ENCODE results near the gene INTS4. TPM values are rescaled to one million over a fixed set of nuclear protein-coding genes. Genes with fewer than 3 reads are reported as not detected.

Gene INTS4
- total and polyA plus RNA-seq, 2 of the 4 experiments (the other 2 are of a cell fraction) = 24.0 to 52.5 TPM

GRCh38 chr11:77999446-78000030 is 5.1 kb upstream of the INTS4 start:
- Histone ChIP-seq H2BK5ac (ENCODE audit: low read depth, low read length, poor library complexity, severe bottlenecking) (no peak overlapping the region), H2BK120ac (ENCODE audit: low read depth, low read length) (no peak overlapping the region), H3K18ac (ENCODE audit: low read depth, low read length) (no peak overlapping the region), H4K8ac (ENCODE audit: low read depth in 2 of 2, low read length in 2 of 2) (no peak overlapping the region), H3K27ac (ENCODE audit: insufficient read depth, low read length) (no peak overlapping the region), H3K9me1 (ENCODE audit: insufficient read depth, low read length) (no peaks in the 10 kb centered on the region; the same call in 1 of the 2 replicates), H2AK9ac (replicated peaks; ENCODE audit: low read depth, low read length, poor library complexity) (no peak overlapping the region), H2BK20ac (ENCODE audit: low read depth, low read length) (no peak overlapping the region), H3K56ac (ENCODE audit: extremely low read depth, insufficient read depth, low read length) (no peak overlapping the region), H3K9ac (ENCODE audit: low read depth, low read length) (no peak overlapping the region), H3K4me3 (ENCODE audit: insufficient read depth, low read depth, low read length) (no peak overlapping the region), H3K9me3 (ENCODE audit: control insufficient read depth, insufficient read depth, low read length) (no peaks in the 10 kb centered on the region), H4K91ac (ENCODE audit: insufficient read depth, low read depth, low read length) (no peak overlapping the region), H3K23ac (ENCODE audit: low read depth, low read length) (no peak overlapping the region), H2AFZ (replicated peaks; ENCODE audit: low read length, poor library complexity) (no peak overlapping the region), H3K4me2 (ENCODE audit: low read depth, low read length) (no peak overlapping the region), H2AK5ac (ENCODE audit: low read depth, low read length) (no peak overlapping the region), H3K4ac (ENCODE audit: low read depth, low read length) (no peak overlapping the region), H3K4me1 (ENCODE audit: control insufficient read depth, insufficient read depth, low read length) (peaks cover 2% of the 10 kb centered on the region; the same call in 1 of the 2 replicates), H3K14ac (replicated peaks; ENCODE audit: low read depth, low read length) (no peak overlapping the region), H4K20me1 (ENCODE audit: insufficient read depth, low read length) (no peaks in the 10 kb centered on the region), H3K27me3 (ENCODE audit: control insufficient read depth, insufficient read depth, low read length) (peaks cover 5% of the 10 kb centered on the region), H3K36me3 (ENCODE audit: control insufficient read depth, insufficient read depth, low read length) (no peaks in the 10 kb centered on the region), H4K5ac (ENCODE audit: low read depth, low read length) (no peak overlapping the region), H2BK15ac (ENCODE audit: low read depth, low read length) (no peak overlapping the region), H3K79me1 (ENCODE audit: low read depth in 1 of 2, low read length in 2 of 2) (no peaks in the 10 kb centered on the region)
- DNase-seq = no peak
- intact Hi-C loops (cut with micrococcal nuclease) (loop anchor here (1.0 to 10.0 kb wide), 3 partner anchors 47 to 565 kb away; no protein-coding TSS in a partner anchor), in situ Hi-C loops (cut with MboI; ENCODE audit: low sequenced_read_pairs) (loop anchor here (10.0 kb wide), 1 partner anchor 225 kb away; no protein-coding TSS in a partner anchor), dilution Hi-C loops (cut with HindIII; ENCODE audit: low sequenced_read_pairs, unreplicated experiment) (no loop called here)
- no CpG with 5 or more reads among the region's 1 CpG for WGBS, 2 experiments (ENCODE audit: extremely low coverage in 2 of 2, insufficient read length in 1 of 2)
- BruUV-seq (replicated peaks) = no TSS peak
- ATAC-seq (ENCODE audit: low read depth) = no peak
- POLR2A ChIA-PET (ENCODE audit: unreplicated experiment) = no interaction called here
- CTCF ChIA-PET = interaction anchor here (0.5 to 1.1 kb wide), 7 partner anchors 10 to 509 kb away, joined by 3 to 5 read pairs (median 3); no protein-coding TSS in a partner anchor
- TF ChIP-seq RFX5 (IDR thresholded peaks at IDR 0.05; ENCODE audit: low read depth, low read length) (no peak), RCOR1 (IDR thresholded peaks at IDR 0.05; ENCODE audit: insufficient replicate concordance, low read length) (no peak), CTCF (conservative IDR thresholded peaks at IDR 0.05; ENCODE audit: low read depth, low read length) (no peak), MAZ (IDR thresholded peaks at IDR 0.05; ENCODE audit: borderline replicate concordance, low read depth, low read length) (no peak), SMC3 (IDR thresholded peaks at IDR 0.05; ENCODE audit: low read depth, low read length) (no peak), MAFK (IDR thresholded peaks at IDR 0.05; ENCODE audit: low read depth, low read length) (no peak)

Data from IMR-90 (cell line).